HG03558 (cell line): Measurements from ENCODE around the gene ZBTB20.
"Not testable (repeated sequence)": the region's sequence is repeated elsewhere in the genome, so short reads cannot be mapped to it uniquely, and the experiment has no call there.

ENCODE experiments used
- ATAC-seq: cut with Tn5 transposase; IDR thresholded peaks from one replicate; pipeline ENCODE4 v1.9.1; 2021; ENCODE audit warnings: moderate number of reproducible peaks; ENCODE audit not compliant: unreplicated experiment; ENCODE audit errors: extremely low read depth

ZBTB20 gene

DNA sequence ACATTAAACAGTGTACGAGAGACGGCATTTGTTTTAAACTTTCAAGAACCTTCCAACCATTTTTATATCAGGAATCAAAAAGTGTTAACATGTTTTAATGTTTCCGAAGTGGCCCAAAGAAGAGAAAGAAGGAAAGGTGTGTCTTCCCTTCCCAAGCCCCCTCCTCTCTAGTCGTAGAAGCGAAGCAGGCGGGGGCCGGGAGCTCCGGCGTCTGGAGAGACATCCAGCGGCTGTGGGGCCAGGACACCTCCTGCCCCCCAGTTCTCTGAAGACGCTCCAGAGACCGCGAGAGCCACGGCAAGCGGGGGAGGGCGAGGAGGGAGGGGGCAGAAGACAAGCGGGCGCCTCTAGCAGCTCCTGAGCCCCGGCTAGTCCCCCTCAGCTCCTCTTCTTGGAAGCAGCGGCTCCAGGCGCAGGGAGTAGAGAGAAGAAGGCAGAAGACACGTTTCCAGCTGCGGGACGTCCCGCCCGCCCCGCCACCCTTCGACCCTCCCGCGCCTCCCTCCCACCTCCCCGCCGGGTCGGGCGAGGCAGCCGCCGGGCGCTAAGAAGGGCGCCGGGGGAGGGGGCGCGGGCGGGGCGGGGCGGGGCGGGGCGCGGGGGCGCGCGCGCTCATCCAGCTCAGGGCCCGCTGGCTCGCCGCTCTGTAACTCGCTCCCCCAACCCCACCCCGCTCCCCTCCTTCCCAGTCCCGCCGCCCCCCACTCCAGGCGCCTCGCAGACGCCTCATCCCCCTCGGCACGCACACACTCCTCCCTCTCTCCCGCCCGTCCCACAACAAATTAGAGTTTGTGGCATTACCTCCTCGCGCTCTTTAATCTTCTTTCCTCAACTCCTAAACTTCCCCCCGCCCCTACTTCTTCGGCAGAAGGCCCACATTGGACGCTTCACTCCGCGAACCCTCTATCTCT, at the start of gene ZBTB20:
ZBTB20 (minus strand) TSS at position 871 of the 911 bp plus-strand sequence.
- peak; percentile 4 for ATAC-seq

DNA sequence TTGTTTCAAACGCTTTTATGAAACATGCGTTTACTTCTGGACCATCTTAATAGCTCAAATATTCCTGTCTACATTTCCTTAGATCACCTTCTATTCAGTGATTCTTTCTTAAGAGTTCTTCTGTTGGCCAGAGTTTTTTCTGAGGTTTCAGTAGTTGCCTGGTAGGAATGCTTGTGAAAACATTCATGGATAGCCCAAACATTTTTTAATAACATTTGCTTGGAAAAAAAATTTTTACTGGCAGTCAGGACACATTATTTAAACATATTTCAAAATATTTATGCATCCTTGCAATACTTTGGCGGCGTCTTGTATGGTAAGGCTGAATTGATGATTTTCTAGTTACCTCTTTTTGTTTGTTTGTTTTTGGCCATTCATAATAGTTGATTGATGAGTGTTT, 47.4 kb upstream of the ZBTB20 start:
- ATAC-seq: no peak

DNA sequence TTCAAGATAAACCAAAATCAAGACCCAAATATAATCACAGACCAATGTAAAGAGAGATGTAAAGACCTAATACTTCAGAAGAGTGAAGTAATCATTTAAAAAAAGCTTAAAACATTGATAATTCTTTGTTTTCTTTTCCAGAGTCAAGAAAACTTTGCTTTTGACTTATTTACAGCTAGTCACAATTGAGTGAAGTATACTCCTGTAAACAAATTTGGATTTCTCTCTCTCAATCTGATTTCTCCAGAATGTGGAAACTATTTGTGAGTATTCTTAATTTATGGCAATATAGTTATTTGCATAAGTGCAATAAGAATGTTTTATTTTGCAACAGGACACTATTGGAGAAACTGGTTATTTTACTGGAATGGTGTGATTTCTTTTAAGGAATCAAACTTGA, 43.7 kb upstream of the ZBTB20 start:
- no peak for ATAC-seq

GRCh38 chr3:115187149-115187757, 40.2 kb upstream of the ZBTB20 start:
- ATAC-seq: peak; percentile 99

GRCh38 chr3:115186351-115187148, 39.5 kb upstream of the ZBTB20 start:
- ATAC-seq: peak; percentile 11

- not testable (repeated sequence) for ATAC-seq
These were observed 37.9 kb upstream of the ZBTB20 start for GRCh38 chr3:115184859-115185572.

DNA sequence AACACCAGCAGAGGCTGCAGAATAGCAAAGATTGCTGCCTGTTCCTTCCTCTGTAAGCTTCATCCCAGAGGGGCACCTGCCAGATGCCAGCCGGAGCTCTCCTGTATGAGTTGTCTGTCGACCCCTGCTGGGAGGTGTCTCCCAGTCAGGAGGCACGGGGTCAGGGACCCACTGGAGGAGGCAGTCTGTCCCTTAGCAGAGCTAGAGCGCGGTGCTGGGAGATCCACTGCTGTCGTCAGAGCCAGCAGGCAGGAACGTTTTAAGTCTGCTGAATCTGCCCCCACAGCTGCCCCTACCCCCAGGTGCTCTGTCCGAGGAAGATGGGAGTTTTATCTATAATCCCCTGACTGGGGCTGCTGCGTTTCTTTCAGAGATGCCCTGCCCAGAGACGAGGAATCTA, 31.8 kb upstream of the ZBTB20 start:
- ATAC-seq: not testable (repeated sequence)

DNA sequence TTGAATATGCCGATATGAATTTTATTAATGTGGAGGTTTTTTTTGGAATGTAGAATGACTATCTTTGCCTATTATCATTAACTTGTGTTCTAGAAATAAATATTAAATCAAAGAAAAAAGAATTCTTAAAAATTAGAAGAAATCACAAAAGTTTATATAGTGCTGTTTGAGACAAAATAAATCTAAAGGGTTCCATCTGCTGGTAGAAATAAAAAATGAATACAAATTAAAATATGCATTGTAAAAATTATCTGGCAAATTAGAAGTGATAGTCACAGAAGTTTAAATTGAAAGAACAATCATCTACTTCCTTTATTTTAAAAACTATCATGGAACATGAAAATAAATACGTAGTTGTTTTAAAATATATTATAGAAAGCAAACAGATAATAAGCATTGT, 22.7 kb upstream of the ZBTB20 start:
- no peak for ATAC-seq

GRCh38 chr3:115165701-115166100, 18.6 kb upstream of the ZBTB20 start:
- ATAC-seq: no peak

DNA sequence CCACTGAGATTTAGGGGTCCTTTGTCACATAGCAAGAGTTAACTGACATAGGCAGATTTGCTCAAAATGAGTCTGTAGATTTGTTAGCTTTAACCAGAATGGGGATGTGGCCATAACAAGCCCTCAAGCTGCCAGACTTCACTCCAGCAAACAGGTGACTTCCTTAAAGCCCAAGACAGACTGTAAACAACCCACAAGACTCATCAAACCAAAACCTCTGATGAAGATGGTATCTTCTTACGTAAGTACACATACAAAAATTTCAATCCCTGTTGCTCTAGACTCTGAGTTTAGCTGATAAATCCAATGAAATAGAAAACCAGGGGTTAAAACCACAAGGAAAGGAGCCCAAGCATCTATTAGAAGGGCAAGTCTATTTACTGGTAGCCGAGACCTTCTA, 18.2 kb upstream of the ZBTB20 start:
- ATAC-seq: no peak

GRCh38 chr3:115164374-115165221, 17.5 kb upstream of the ZBTB20 start:
- ATAC-seq: no peak

- ATAC-seq: no peak
These were observed 15.7 kb upstream of the ZBTB20 start for GRCh38 chr3:115162759-115163158.

GRCh38 chr3:115161866-115162265, 14.8 kb upstream of the ZBTB20 start:
- no peak for ATAC-seq

DNA sequence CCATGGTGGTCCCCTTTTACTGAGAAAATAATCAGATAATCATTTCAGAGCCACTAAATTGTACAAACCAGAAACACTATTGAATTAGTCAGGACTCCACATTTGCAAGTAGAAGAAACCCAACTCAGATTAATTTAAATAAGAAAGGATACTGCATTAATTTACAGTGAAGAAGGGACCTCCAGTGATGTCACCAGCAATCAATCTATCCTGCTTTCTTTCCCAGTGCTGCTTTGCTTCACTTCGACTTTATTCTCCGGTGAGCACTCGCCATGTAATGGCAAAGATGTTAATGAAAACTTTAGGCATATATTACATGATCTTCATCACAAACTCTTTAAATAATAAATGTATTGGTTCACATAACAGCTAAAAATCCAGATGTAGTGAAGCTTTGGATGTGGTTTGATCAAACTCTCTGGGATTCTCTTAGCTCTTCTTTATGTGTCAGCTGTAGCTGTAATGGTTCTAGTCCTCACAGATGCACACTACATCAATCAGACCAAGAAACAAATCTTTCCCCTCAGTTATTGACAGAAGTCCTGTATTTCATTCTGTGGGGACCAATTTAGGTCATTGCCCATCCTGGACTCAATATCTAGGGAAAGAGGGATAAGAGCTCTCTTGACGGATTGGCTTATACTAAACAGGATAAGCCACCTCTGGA, 14.2 kb upstream of the ZBTB20 start:
- ATAC-seq: no peak

DNA sequence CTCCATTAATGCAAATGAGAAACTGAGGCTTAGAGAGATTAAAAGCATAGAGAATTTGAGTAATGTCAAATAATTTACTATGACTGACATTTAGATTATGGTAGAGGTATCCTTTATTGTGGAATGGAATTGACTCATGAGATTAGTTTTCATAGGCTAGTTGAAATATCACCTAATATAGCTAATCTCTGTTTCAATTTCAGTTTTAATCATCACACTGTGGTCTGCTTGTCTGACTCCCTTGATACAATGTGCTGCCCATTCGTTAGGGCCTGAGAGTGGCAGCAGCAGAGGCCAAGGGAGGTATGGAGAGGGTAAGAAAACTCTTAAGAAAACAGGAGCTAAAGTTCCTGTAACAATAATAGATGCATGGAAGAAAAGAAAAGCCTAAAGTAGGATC, 13.2 kb upstream of the ZBTB20 start:
- peak; percentile 100 for ATAC-seq

DNA sequence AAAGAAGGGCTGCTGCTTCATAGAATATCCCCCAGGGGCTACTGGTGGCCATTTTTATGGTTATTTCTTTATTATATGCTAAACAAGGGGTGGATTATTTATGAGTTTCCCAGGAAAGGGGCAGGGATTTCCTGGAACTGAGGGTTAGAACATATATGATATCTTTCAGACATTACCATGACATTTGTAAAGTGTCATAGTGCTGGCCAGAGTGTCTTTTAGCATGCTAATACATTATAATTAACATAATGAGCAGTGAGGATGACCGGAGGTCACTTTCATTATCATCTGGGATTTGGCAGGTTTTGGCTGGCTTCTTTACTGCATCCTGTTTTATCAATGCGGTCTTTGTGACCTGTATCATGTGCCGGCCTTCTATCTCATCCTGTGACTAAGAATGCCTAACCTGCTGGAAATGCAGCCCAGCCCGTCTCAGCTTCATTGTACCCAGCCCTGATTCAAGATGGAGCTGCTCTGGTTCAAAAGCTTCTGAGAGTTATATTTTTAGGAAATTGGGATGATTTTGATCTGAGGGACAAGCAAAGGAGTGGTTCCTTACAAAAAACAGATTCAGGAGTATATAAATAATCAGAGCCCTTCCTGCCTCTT, 9.1 kb upstream of the ZBTB20 start:
- no peak for ATAC-seq

- ATAC-seq: no peak
These were observed 7.5 kb upstream of the ZBTB20 start for GRCh38 chr3:115154611-115155010.

DNA sequence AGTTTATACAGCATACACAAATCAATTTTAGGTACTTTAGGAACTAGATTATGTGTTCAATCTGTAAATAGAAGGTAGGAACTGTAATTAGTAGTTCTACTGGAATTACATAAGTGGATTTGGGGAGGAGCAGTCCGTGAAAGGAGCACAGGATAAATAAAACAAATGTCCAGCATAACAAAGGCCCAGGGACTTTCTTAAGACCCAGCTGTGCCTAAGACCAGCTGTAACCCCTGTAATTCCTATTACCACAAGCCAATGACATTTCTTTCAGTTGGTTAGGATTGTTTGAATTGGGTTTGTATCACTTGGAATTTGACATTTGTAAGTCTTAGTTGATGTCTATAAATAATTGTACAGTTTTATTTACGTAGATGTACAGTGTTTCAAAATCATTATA, 4.8 kb upstream of the ZBTB20 start:
- no peak for ATAC-seq
